ENCODE measurements around the gene ADAM33.

DNA sequence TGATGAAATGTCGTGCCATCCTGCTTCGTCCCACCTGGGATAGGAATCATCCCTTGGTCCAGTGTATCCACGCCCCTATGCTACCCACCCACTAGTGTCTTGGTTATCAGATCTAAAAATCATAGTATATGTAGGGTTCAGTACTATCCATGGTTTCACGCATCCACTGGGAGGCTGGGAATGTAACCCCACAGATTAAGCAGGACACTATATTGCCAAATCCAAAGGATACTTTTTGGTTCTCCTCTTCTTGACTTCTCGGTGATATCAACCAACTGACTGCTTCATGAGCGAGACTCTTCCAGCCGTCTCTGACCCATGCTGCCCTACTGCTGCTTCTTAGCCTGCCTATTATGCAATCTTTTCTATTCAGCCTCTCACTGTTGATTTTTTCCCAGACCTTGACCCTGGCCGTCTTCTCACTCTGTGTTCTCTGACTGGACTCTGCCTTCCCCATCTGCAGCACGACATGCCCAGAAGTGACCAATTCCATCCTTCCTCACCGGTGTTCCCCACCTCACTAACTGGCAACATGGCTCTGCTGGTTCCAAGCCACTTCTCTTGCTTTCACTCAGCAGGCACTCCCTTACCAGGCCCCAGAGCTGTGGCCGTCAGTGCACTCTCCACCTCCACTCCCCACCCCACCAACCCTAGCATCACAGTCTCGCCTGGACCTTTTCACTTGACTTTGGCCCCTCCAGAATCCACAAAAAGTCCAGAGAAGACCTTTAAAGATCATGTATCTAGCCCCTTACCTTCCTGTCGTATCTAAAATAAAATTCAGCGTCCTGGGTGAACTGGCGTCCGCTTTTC lies 53.1 kb downstream of the ADAM33 start:
- TF ChIP-seq POLR2AphosphoS5 (IDR thresholded peaks at IDR 0.05) = no peak
- TF ChIP-seq, protein P1, sequence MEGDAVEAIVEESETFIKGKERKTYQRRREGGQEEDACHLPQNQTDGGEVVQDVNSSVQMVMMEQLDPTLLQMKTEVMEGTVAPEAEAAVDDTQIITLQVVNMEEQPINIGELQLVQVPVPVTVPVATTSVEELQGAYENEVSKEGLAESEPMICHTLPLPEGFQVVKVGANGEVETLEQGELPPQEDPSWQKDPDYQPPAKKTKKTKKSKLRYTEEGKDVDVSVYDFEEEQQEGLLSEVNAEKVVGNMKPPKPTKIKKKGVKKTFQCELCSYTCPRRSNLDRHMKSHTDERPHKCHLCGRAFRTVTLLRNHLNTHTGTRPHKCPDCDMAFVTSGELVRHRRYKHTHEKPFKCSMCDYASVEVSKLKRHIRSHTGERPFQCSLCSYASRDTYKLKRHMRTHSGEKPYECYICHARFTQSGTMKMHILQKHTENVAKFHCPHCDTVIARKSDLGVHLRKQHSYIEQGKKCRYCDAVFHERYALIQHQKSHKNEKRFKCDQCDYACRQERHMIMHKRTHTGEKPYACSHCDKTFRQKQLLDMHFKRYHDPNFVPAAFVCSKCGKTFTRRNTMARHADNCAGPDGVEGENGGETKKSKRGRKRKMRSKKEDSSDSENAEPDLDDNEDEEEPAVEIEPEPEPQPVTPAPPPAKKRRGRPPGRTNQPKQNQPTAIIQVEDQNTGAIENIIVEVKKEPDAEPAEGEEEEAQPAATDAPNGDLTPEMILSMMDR (IDR thresholded peaks at IDR 0.05) = no peak
